Measurements from ENCODE around the gene MFGE8. TPM values are rescaled to one million over a fixed set of nuclear protein-coding genes. Genes with fewer than 3 reads are reported as not detected.
A peak's percentile ranks its signal among the peaks of the same experiment; 100 is the strongest.

Gene MFGE8
- polyA plus RNA-seq, 6 donors from 2014 or later, result 1.2 to 4.0 (median 1.8) TPM; not detected in 1

- Mint-ChIP-seq H3K36me3 (no peaks in the 10 kb centered on the region), H3K27ac (no peak overlapping the region), H3K4me1 (no peaks in the 10 kb centered on the region), H3K27me3 (peaks cover 4 to 12% (median 8%) of the 10 kb centered on the region in 3 donors), H3K4me3 (no peak overlapping the region), H3K9me3 (no peaks in the 10 kb centered on the region)
- DNase-seq, result no peak
- no peak for ATAC-seq (ENCODE audit: low read depth in 2 of 2)
These were observed 46.8 kb downstream of the MFGE8 start for GRCh38 chr15:88866295-88866881.

- Mint-ChIP-seq H3K9me3 (no peaks in the 10 kb centered on the region), H3K36me3 (no peaks in the 10 kb centered on the region), H3K27me3 (peaks cover 4 to 8% (median 6%) of the 10 kb centered on the region in 3 donors), H3K4me3 (no peak overlapping the region), H3K4me1 (no peaks in the 10 kb centered on the region), H3K27ac (peak overlapping the region in 1 of 6 donors; percentile 10)
- DNase-seq (no peak), ATAC-seq (ENCODE audit: low read depth in 2 of 2) (no peak)
These were observed 47.6 kb downstream of the MFGE8 start for GRCh38 chr15:88865498-88866099.

DNA sequence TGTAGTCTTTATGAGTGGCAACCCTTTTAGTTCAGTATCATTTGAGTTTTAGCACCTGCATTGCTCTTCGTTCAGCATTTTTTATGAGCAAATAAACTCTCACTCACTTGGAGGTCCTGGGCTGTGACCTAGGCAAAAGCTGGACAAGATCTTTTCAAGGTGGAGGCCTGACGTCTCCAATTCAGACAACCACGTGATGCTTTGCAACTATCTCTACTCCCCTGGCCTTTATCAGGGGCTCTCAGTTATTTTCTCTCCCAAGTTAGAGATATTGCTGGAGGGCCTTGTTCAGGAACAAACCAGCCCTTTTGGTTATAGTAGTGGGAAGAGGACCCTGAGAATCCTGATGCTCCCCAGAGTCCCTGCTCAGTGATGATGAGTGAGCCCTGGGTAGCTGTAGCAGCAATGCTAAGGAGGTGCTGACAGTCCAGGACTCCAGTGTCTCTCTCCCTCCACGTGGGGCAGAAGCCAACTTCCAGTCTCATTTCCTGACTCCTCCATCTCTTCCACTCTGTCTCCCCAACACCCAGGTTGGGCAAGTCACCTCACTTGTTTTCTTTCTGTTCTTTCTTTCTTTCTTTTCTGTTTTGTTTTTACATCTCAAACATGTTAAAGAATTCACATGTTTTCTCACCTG, 48.2 kb downstream of the MFGE8 start:
- H3K9me3 Mint-ChIP-seq, result no peaks in the 10 kb centered on the region
- no peak for DNase-seq
- no peaks in the 10 kb centered on the region for H3K36me3 Mint-ChIP-seq
- no peak overlapping the region for H3K27ac Mint-ChIP-seq
- H3K4me1 Mint-ChIP-seq, result no peaks in the 10 kb centered on the region
- peaks cover 4 to 11% (median 4%) of the 10 kb centered on the region in 3 donors for H3K27me3 Mint-ChIP-seq
- H3K4me3 Mint-ChIP-seq, result no peak overlapping the region
- ATAC-seq (ENCODE audit: low read depth in 2 of 2), result no peak

- no peaks in the 10 kb centered on the region for H3K9me3 Mint-ChIP-seq
- DNase-seq, result no peak
- H3K4me3 Mint-ChIP-seq, result no peak overlapping the region
- no peaks in the 10 kb centered on the region for H3K36me3 Mint-ChIP-seq
- peaks cover 7 to 25% (median 10%) of the 10 kb centered on the region in 3 donors for H3K27me3 Mint-ChIP-seq
- no peak for ATAC-seq (ENCODE audit: low read depth in 2 of 2)
- no peaks in the 10 kb centered on the region for H3K4me1 Mint-ChIP-seq
- H3K27ac Mint-ChIP-seq, result no peak overlapping the region
These were observed 49.8 kb downstream of the MFGE8 start for GRCh38 chr15:88863412-88863811.

- ATAC-seq (ENCODE audit: low read depth in 2 of 2), result no peak
- Mint-ChIP-seq H3K4me1 (no peaks in the 10 kb centered on the region), H3K27me3 (peaks cover 7 to 23% (median 7%) of the 10 kb centered on the region in 3 donors), H3K36me3 (no peaks in the 10 kb centered on the region), H3K27ac (no peak overlapping the region), H3K9me3 (peaks cover 0 to 3% (median 0%) of the 10 kb centered on the region in 7 donors), H3K4me3 (no peak overlapping the region)
- no peak for DNase-seq
These were observed 53.0 kb downstream of the MFGE8 start for GRCh38 chr15:88860212-88860611.

DNA sequence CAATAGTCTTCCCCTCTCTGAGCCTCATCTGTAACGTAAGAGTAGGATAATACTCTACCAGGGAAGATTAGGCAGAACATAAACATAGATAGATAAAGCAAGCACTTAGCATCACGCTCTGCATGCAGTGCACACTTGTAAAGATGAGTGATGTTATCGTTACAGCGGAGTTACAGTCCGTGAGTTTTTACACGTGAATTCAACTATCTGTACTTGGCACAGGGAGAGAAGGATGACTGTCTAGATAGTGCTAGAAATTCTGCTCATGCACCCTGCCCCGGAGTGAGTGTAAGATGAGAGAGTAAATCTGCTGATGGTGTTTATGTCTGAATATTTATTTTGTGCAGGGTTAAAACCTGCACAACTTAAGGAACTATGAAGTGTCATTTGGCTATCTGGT, 53.6 kb downstream of the MFGE8 start:
- ATAC-seq (ENCODE audit: low read depth in 2 of 2) (no peak), DNase-seq (no peak)
- Mint-ChIP-seq H3K4me3 (no peak overlapping the region), H3K4me1 (no peaks in the 10 kb centered on the region), H3K27me3 (peaks cover 6 to 23% (median 7%) of the 10 kb centered on the region in 3 donors), H3K36me3 (peaks cover 0 to 5% of the 10 kb centered on the region in 2 donors), H3K9me3 (peaks cover 1 to 6% (median 3%) of the 10 kb centered on the region in 7 donors), H3K27ac (peak overlapping the region in 1 of 6 donors; percentile 38)

DNA sequence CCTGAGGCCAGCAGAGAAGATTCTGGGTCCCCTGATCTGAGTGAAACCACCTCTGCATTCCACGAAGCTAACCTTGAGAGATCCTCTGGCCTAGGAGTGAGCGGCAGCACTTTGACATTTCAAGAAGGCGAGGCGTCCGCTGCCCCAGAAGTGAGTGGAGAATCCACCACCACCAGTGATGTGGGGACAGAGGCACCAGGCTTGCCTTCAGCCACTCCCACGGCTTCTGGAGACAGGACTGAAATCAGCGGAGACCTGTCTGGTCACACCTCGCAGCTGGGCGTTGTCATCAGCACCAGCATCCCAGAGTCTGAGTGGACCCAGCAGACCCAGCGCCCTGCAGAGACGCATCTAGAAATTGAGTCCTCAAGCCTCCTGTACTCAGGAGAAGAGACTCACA, 54.2 kb downstream of the MFGE8 start:
- H3K4me3 Mint-ChIP-seq, result no peak overlapping the region
- ATAC-seq (ENCODE audit: low read depth in 2 of 2) (no peak), DNase-seq (no peak)
- H3K9me3 Mint-ChIP-seq, result peaks cover 4 to 11% (median 7%) of the 10 kb centered on the region in 7 donors
- H3K27me3 Mint-ChIP-seq, result peaks cover 6 to 23% (median 7%) of the 10 kb centered on the region in 3 donors
- no peak overlapping the region for H3K27ac Mint-ChIP-seq
- peaks cover under 1 to 10% of the 10 kb centered on the region in 2 donors for H3K36me3 Mint-ChIP-seq
- no peaks in the 10 kb centered on the region for H3K4me1 Mint-ChIP-seq

DNA sequence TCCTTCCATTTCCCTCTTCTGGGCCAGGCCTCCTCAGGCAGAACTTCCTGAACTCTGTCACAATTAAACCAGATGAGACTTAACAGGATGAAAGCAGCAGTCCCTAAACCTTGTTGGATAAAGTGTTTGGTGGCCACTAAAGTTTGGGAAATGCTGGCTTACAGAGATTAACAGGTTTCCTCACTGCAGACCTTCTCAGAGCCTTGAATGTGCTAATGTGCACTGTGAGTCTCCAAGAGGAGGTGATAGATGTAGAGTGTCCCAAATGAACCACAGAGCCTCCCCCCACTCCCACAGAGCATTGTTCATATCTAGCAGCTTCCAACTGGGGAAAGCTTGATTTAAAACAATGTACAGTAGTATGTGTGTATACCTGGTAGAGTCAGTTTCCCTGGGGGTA, 60.7 kb downstream of the MFGE8 start:
- ATAC-seq (ENCODE audit: low read depth in 2 of 2) (no peak), DNase-seq (no peak)
- H3K27ac Mint-ChIP-seq, result no peak overlapping the region
- peaks cover 7 to 29% (median 26%) of the 10 kb centered on the region in 3 donors for H3K27me3 Mint-ChIP-seq
- H3K4me1 Mint-ChIP-seq, result no peaks in the 10 kb centered on the region
- H3K9me3 Mint-ChIP-seq, result peaks cover 4 to 21% (median 10%) of the 10 kb centered on the region in 7 donors
- peaks cover 4 to 10% of the 10 kb centered on the region in 2 donors for H3K36me3 Mint-ChIP-seq
- no peak overlapping the region for H3K4me3 Mint-ChIP-seq

DNA sequence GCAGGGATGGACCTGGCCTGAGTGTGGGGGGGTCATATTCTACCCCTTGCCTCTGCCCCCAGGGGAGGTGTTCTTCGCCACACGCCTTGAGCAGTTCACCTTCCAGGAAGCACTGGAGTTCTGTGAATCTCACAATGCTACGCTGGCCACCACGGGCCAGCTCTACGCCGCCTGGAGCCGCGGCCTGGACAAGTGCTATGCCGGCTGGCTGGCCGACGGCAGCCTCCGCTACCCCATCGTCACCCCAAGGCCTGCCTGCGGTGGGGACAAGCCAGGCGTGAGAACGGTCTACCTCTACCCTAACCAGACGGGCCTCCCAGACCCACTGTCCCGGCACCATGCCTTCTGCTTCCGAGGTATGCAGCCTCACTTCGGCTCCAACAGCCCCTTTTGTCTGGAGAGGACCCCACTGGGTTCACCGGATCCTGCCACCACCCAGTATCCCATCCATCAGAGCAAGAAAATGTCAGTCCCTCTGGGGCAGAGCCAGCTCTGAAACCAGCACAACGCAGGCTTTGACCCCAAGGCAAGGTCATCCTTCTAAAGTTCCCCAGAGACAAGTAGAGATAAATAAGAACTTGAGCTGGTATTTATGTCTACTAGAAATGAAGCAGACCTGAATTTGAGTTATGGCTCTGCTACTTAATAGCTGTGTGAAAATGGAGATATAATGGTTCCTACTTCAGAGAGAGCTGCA, 63.7 kb downstream of the MFGE8 start:
- peaks cover 0 to 5% (median 0%) of the 10 kb centered on the region in 3 donors for H3K4me1 Mint-ChIP-seq
- H3K36me3 Mint-ChIP-seq, result peaks cover 4% of the 10 kb centered on the region in 2 donors
- DNase-seq, result no peak
- no peak overlapping the region for H3K27ac Mint-ChIP-seq
- ATAC-seq (ENCODE audit: low read depth in 2 of 2), result no peak
- H3K4me3 Mint-ChIP-seq, result no peak overlapping the region
- H3K9me3 Mint-ChIP-seq, result peaks cover under 1 to 16% (median 8%) of the 10 kb centered on the region in 7 donors
- H3K27me3 Mint-ChIP-seq, result peaks cover 12 to 35% (median 30%) of the 10 kb centered on the region in 3 donors

Other genes with a start within 250 kb of the MFGE8 start
- under 1 TPM in 1 of 6 donors, not detected in 5; 0.17 TPM for gene ACAN, start 109.9 kb downstream of the MFGE8 start, polyA plus RNA-seq (ENCODE audit: low read depth in 6 of 6)
- 1 to 10 TPM; 2.1 to 4.5 (median 2.7) TPM for gene HAPLN3, start 17.8 kb downstream of the MFGE8 start, polyA plus RNA-seq (ENCODE audit: low read depth in 6 of 6)
- gene ABHD2, start 175.1 kb upstream of the MFGE8 start, polyA plus RNA-seq (ENCODE audit: low read depth in 6 of 6), result 10 to 100 TPM in 4 of 6 donors, 1 to 10 TPM in 2; 5.4 to 17.6 (median 12.1) TPM